Stromal cell of bone marrow (primary cell): ENCODE measurements around the gene EPHA8.

Experiments used
- DNase-seq: peaks from one replicate; pipeline ENCODE4 v3.0.0-alpha.2; 2012; ENCODE audit warnings: low read depth

Gene EPHA8

GRCh38 chr1:22646384-22646783 lies 83.1 kb downstream of the EPHA8 start:
- no peak for DNase-seq

- DNase-seq, result no peak
These were observed 86.9 kb downstream of the EPHA8 start for GRCh38 chr1:22650089-22650693.

- DNase-seq, result no peak
These were observed 88.9 kb downstream of the EPHA8 start for GRCh38 chr1:22651941-22652856.

- DNase-seq, result no peak
These were observed 89.6 kb downstream of the EPHA8 start, which contains the start of gene C1QB for GRCh38 chr1:22652881-22653316. C1QB (plus strand) TSS chr1:22653236; CDS start chr1:22659463, 6,227 bp downstream.
